SK-N-SH (cell line): Measurements from ENCODE around the gene ATP6V1G1. TPM values are rescaled to one million over a fixed set of nuclear protein-coding genes. Genes with fewer than 3 reads are reported as not detected.

Experiments
- CTCF ChIA-PET: fragments of 300-600, 350-600 bp; formaldehyde crosslinking; extraction: SDS; loops from one replicate; lab custom pipeline; 2021; lab: Yijun Ruan, JAX
- POLR2A ChIA-PET: fragments of 350-600 bp; sonication (Branson Sonifier 250); formaldehyde crosslinking; extraction: SDS; loops from one replicate; lab custom pipeline; 2020; ENCODE audit warnings: antibody characterized with exemption, inconsistent platforms; lab: Yijun Ruan, JAX
- DNase-seq: peaks from one replicate; pipeline ENCODE4 v3.0.0; 2012
- H2AFZ ChIP-seq: fragments of 200-600 bp; sonication (generic); 2 replicates; pipeline ENCODE4 v1.8.1; 2016; ENCODE audit warnings: antibody characterized with exemption, mild to moderate bottlenecking, low read depth
- H3F3A ChIP-seq: fragments of 200-600 bp; sonication (generic); replicated peaks from 2 replicates; pipeline ENCODE3; 2016; ENCODE audit warnings: antibody characterized with exemption, mild to moderate bottlenecking; ENCODE audit not compliant: insufficient read depth
- H3K27ac ChIP-seq, 2 experiments: fragments of 200-500 bp in 1 of 2; fragments of 200-600 bp in 1 of 2; sonication (Bioruptor generic) in 1 of 2; sonication (generic), shearing (Covaris generic) in 1 of 2; 2 replicates each; pipeline versions ENCODE4 v1.5.1 to v1.6.1; 2014 to 2016; ENCODE audit warnings: low read depth in 2 of 2, inconsistent platforms in 1 of 2, low read length in 1 of 2, mild to moderate bottlenecking in 1 of 2, mixed read lengths in 1 of 2
- H3K27me3 ChIP-seq: fragments of 200-600 bp; sonication (generic), shearing (Covaris generic); 2 replicates; pipeline ENCODE4 v1.6.1; 2016; ENCODE audit warnings: mixed run types; ENCODE audit not compliant: insufficient read depth
- H3K36me3 ChIP-seq, 2 experiments: fragments of 200-500 bp in 1 of 2; fragments of 200-600 bp in 1 of 2; sonication (Bioruptor generic) in 1 of 2; sonication (generic) in 1 of 2; replicated peaks in 1 of 2; 2 replicates each; pipeline versions ENCODE3 to v1.5.1; 2014 to 2016; ENCODE audit warnings: low read length in 1 of 2, mild to moderate bottlenecking in 1 of 2; ENCODE audit not compliant: insufficient read depth in 2 of 2, control insufficient read depth in 1 of 2
- H3K4me1 ChIP-seq, 2 experiments: fragments of 200-500 bp in 1 of 2; fragments of 200-600 bp in 1 of 2; sonication (Bioruptor generic) in 1 of 2; sonication (generic), shearing (Covaris generic) in 1 of 2; 2 replicates each; pipeline versions ENCODE4 v1.5.1 to v1.6.1; 2014 to 2016; ENCODE audit warnings: low read depth in 1 of 2, low read length in 1 of 2, mixed run types in 1 of 2; ENCODE audit not compliant: insufficient read depth in 2 of 2, control insufficient read depth in 1 of 2
- H3K4me2 ChIP-seq: fragments of 200-600 bp; sonication (generic), shearing (Covaris generic); 2 replicates; pipeline ENCODE4 v1.6.1; 2017; ENCODE audit warnings: mixed run types
- H3K4me3 ChIP-seq, 2 experiments: fragments of 200-500 bp in 1 of 2; fragments of 200-600 bp in 1 of 2; sonication (Bioruptor generic) in 1 of 2; sonication (generic), shearing (Covaris generic) in 1 of 2; 2 replicates each; pipeline versions ENCODE4 v1.5.1 to v1.8.1; 2014 to 2016; ENCODE audit warnings: low read depth in 2 of 2, inconsistent platforms in 1 of 2, low read length in 1 of 2, mild to moderate bottlenecking in 1 of 2, mixed read lengths in 1 of 2, moderate library complexity in 1 of 2
- H3K79me2 ChIP-seq: fragments of 200-600 bp; sonication (generic); 2 replicates; pipeline ENCODE4 v1.8.1; 2017; ENCODE audit warnings: mild to moderate bottlenecking; ENCODE audit not compliant: insufficient read depth
- H3K9ac ChIP-seq: fragments of 200-600 bp; sonication (generic); 2 replicates; pipeline ENCODE4 v1.6.1; 2017; ENCODE audit warnings: mixed run types
- H3K9me2 ChIP-seq: fragments of 200-600 bp; sonication (generic); 2 replicates; pipeline ENCODE4 v1.6.1; 2017; ENCODE audit warnings: mixed run types
- H3K9me3 ChIP-seq: fragments of 200-600 bp; sonication (generic); 2 replicates; pipeline ENCODE4 v1.6.1; 2017; ENCODE audit warnings: mixed run types, mild to moderate bottlenecking, moderate library complexity
- H4K20me1 ChIP-seq: fragments of 200-600 bp; sonication (generic); 2 replicates; pipeline ENCODE4 v1.6.1; 2017; ENCODE audit warnings: mild to moderate bottlenecking, mixed run types; ENCODE audit not compliant: insufficient read depth
- ELF1 ChIP-seq: IDR thresholded peaks from 2 replicates; pipeline ENCODE4 v1.4.0; 2012
- EZH2phosphoT487 ChIP-seq: fragments of 200-600 bp; sonication (generic); IDR thresholded peaks from 2 replicates; pipeline ENCODE4 v1.6.1; 2017; ENCODE audit warnings: low read depth, mixed run types, mild to moderate bottlenecking, antibody characterized with exemption, moderate library complexity, borderline replicate concordance
- FOSL2 ChIP-seq: IDR thresholded peaks from 2 replicates; pipeline ENCODE4 v1.4.0; 2012; ENCODE audit warnings: low read depth, mild to moderate bottlenecking, moderate library complexity, borderline replicate concordance
- FOXJ3 ChIP-seq: sonication (generic); formaldehyde crosslinking; IDR thresholded peaks from 2 replicates; pipeline ENCODE4 v1.5.1; 2020; ENCODE audit warnings: mild to moderate bottlenecking, missing genetic modification reagents
- FOXM1 ChIP-seq: IDR thresholded peaks from 2 replicates; pipeline ENCODE4 v1.4.0; 2012; ENCODE audit warnings: low read depth, mild to moderate bottlenecking
- GABPA ChIP-seq: IDR thresholded peaks from 2 replicates; pipeline ENCODE4 v1.4.0; 2012; ENCODE audit warnings: low read depth, mild to moderate bottlenecking
- MEF2A ChIP-seq: IDR thresholded peaks from 2 replicates; pipeline ENCODE4 v1.4.0; 2012; ENCODE audit warnings: low read depth, borderline replicate concordance
- NFIC ChIP-seq: IDR thresholded peaks from 2 replicates; pipeline ENCODE4 v1.4.0; 2012; ENCODE audit warnings: borderline replicate concordance
- NRF1 ChIP-seq: IDR thresholded peaks from 2 replicates; pipeline ENCODE4 v1.6.1; 2012; ENCODE audit warnings: low read depth, mild to moderate bottlenecking, low read length
- RCOR1 ChIP-seq: fragments of 150-350 bp; IDR thresholded peaks from 2 replicates; pipeline ENCODE4 v1.6.1; 2017; ENCODE audit warnings: antibody characterized with exemption, low read length
- RFX5 ChIP-seq: IDR thresholded peaks from 2 replicates; pipeline ENCODE4 v1.6.1; 2012; ENCODE audit warnings: mild to moderate bottlenecking, improper control_type of control experiment, low read length
- SIN3A ChIP-seq: IDR thresholded peaks from 2 replicates; pipeline ENCODE4 v1.6.1; 2012; ENCODE audit warnings: low read depth, mild to moderate bottlenecking, low read length, moderate library complexity, borderline replicate concordance
- SMC3 ChIP-seq: IDR thresholded peaks from 2 replicates; pipeline ENCODE4 v1.6.1; 2012; ENCODE audit warnings: low read depth, low read length, improper control_type of control experiment
- TAF1 ChIP-seq: IDR thresholded peaks from 2 replicates; pipeline ENCODE4 v1.6.1; 2012; ENCODE audit warnings: low read depth, mild to moderate bottlenecking, low read length, moderate library complexity, borderline replicate concordance
- TCF12 ChIP-seq: IDR thresholded peaks from 2 replicates; pipeline ENCODE4 v1.4.0; 2012
- TEAD4 ChIP-seq: IDR thresholded peaks from 2 replicates; pipeline ENCODE4 v1.4.0; 2012; ENCODE audit warnings: mild to moderate bottlenecking, borderline replicate concordance; ENCODE audit not compliant: insufficient read depth
- WGBS: methylation state at CpG from one replicate; pipeline ENCODE4 v1.1.6; 2017; ENCODE audit warnings: low lambda C conversion rate; 5-methylcytosine and 5-hydroxymethylcytosine counted together
- polyA plus RNA-seq, 3 experiments: library from polyadenylated mRNA; depleted of rRNA; stranded (reverse); fragments of >200 nt; gene quantifications; 2 replicates each; pipeline ENCODE4 v1.2.3, GENCODE V29; 2012
- TF ChIP-seq, protein P1 (sequence below): IDR thresholded peaks from 2 replicates; pipeline ENCODE4; 2012
- TF ChIP-seq, protein P2 (sequence below): fragments of 150-350 bp; IDR thresholded peaks from 2 replicates; pipeline ENCODE4 v1.6.1; 2017; ENCODE audit warnings: antibody characterized with exemption, low read length, low read depth, borderline replicate concordance

The ATP6V1G1 gene
- polyA plus RNA-seq, 1 of the 3 experiments (the other 2 are of a cell fraction): 119 TPM

- H3F3A ChIP-seq: peaks cover under 1% of the 10 kb centered on the region
- H3K79me2 ChIP-seq: no peaks in the 10 kb centered on the region
- H4K20me1 ChIP-seq: no peaks in the 10 kb centered on the region
- peaks cover 6% of the 10 kb centered on the region; the same call in 1 of the 2 replicates for H3K27me3 ChIP-seq
- no peak overlapping the region for H3K9ac ChIP-seq
- H3K9me2 ChIP-seq: no peaks in the 10 kb centered on the region
- 45% methylated on average over 3 of the region's 3 CpGs for WGBS
- ChIA-PET POLR2A (no interaction called here), CTCF (no interaction called here)
- H3K4me1 ChIP-seq: no peaks in the 10 kb centered on the region
- H3K36me3 ChIP-seq: no peaks in the 10 kb centered on the region
- TF ChIP-seq FOXJ3 (CRISPR knock-in tag) (no peak), RCOR1 (no peak), EZH2phosphoT487 (no peak), NRF1 (no peak), FOXM1 (no peak), ELF1 (no peak), GABPA (no peak), NFIC (no peak), TCF12 (no peak), SIN3A (no peak), TEAD4 (no peak), TAF1 (no peak), MEF2A (no peak), SMC3 (no peak)
- TF ChIP-seq, protein P1, sequence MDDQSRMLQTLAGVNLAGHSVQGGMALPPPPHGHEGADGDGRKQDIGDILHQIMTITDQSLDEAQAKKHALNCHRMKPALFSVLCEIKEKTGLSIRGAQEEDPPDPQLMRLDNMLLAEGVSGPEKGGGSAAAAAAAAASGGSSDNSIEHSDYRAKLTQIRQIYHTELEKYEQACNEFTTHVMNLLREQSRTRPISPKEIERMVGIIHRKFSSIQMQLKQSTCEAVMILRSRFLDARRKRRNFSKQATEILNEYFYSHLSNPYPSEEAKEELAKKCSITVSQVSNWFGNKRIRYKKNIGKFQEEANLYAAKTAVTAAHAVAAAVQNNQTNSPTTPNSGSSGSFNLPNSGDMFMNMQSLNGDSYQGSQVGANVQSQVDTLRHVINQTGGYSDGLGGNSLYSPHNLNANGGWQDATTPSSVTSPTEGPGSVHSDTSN: no peak
- TF ChIP-seq, protein P2, sequence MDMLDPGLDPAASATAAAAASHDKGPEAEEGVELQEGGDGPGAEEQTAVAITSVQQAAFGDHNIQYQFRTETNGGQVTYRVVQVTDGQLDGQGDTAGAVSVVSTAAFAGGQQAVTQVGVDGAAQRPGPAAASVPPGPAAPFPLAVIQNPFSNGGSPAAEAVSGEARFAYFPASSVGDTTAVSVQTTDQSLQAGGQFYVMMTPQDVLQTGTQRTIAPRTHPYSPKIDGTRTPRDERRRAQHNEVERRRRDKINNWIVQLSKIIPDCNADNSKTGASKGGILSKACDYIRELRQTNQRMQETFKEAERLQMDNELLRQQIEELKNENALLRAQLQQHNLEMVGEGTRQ: no peak
- no peak overlapping the region for H3K4me3 ChIP-seq
- H3K27ac ChIP-seq: no peak overlapping the region
- H3K4me2 ChIP-seq: no peak overlapping the region
- DNase-seq: no peak
- no peaks in the 10 kb centered on the region for H3K9me3 ChIP-seq
- H2AFZ ChIP-seq: no peak overlapping the region
Measured at GRCh38 chr9:114558027-114558675, 29.4 kb upstream of the ATP6V1G1 start.

- Histone ChIP-seq H4K20me1 (no peaks in the 10 kb centered on the region), H3K9me2 (no peaks in the 10 kb centered on the region), H3K9me3 (no peaks in the 10 kb centered on the region), H2AFZ (no peak overlapping the region), H3K4me3 (no peak overlapping the region), H3K4me1 (no peaks in the 10 kb centered on the region), H3K27me3 (peaks cover 6% of the 10 kb centered on the region; the same call in 1 of the 2 replicates), H3F3A (no peaks in the 10 kb centered on the region), H3K4me2 (no peak overlapping the region), H3K79me2 (no peaks in the 10 kb centered on the region), H3K36me3 (no peaks in the 10 kb centered on the region), H3K27ac (no peak overlapping the region), H3K9ac (no peak overlapping the region)
- POLR2A ChIA-PET: no interaction called here
- CTCF ChIA-PET: interaction anchor here (1.5 kb wide), 1 partner anchor 11 kb away, joined by 3 read pairs; no protein-coding TSS in a partner anchor
- DNase-seq: no peak
- 28% methylated on average over 2 of the region's 2 CpGs for WGBS
- TF ChIP-seq FOSL2 (no peak), ELF1 (no peak), TCF12 (no peak), RFX5 (no peak)
- TF ChIP-seq, protein P1: no peak
Measured at GRCh38 chr9:114559830-114560513, 27.6 kb upstream of the ATP6V1G1 start.
